ENCODE results near the gene SLC22A3.

- TF ChIP-seq REST (IDR thresholded peaks at IDR 0.05; ENCODE audit: low read depth) (no peak), CTCF (IDR thresholded peaks at IDR 0.05 in 2 of 3, conservative IDR thresholded peaks at IDR 0.05 in 1 of 3; ENCODE audit: borderline replicate concordance in 1 of 3, insufficient read depth in 1 of 3, low read depth in 2 of 3, low read length in 2 of 3) (no peak), YY1 (IDR thresholded peaks at IDR 0.05; ENCODE audit: extremely low read depth, insufficient replicate concordance, low read depth, low read length) (no peak), SIN3A (IDR thresholded peaks at IDR 0.05; ENCODE audit: low read depth) (no peak), EZH2phosphoT487 (IDR thresholded peaks at IDR 0.05; ENCODE audit: borderline replicate concordance) (no peak)
Observed at GRCh38 chr6:160431791-160432404, 83.7 kb downstream of the SLC22A3 start.
